T-helper 2 cell treated with Interferon-gamma antibody and Interleukin-4, amounts not matched to agents 5 μg/mL and 100 μg/mL, for 36 hours (primary cell): ENCODE results near the gene E2F4.

ENCODE experiments used
- DNase-seq: peaks from one replicate; pipeline ENCODE4 v3.0.0; 2021; ENCODE audit warnings: low spot score
- H3K27ac Mint-ChIP-seq: one replicate; pipeline ENCODE4 v1.8.0; 2021; ENCODE audit warnings: mild to moderate bottlenecking, mixed read lengths
- H3K27me3 Mint-ChIP-seq: one replicate; pipeline ENCODE4 v1.8.0; 2021; ENCODE audit warnings: low read depth, mixed read lengths
- H3K36me3 Mint-ChIP-seq: one replicate; pipeline ENCODE4 v1.8.0; 2021; ENCODE audit warnings: low read depth, mixed read lengths
- H3K4me1 Mint-ChIP-seq: one replicate; pipeline ENCODE4 v1.8.0; 2021; ENCODE audit warnings: low read depth, mixed read lengths
- H3K4me3 Mint-ChIP-seq: one replicate; pipeline ENCODE4 v1.8.0; 2022; ENCODE audit warnings: mild to moderate bottlenecking, moderate library complexity, mixed read lengths
- H3K9me3 Mint-ChIP-seq: one replicate; pipeline ENCODE4 v1.8.0; 2021; ENCODE audit warnings: mixed read lengths

Gene E2F4

GRCh38 chr16:67229906-67230808, 38.2 kb downstream of the E2F4 start:
- peaks cover 22% of the 10 kb centered on the region for H3K4me1 Mint-ChIP-seq
- no peak for DNase-seq
- no peaks in the 10 kb centered on the region for H3K9me3 Mint-ChIP-seq
- H3K36me3 Mint-ChIP-seq, result peaks cover 44% of the 10 kb centered on the region
- H3K4me3 Mint-ChIP-seq, result no peak overlapping the region
- H3K27me3 Mint-ChIP-seq, result no peaks in the 10 kb centered on the region
- H3K27ac Mint-ChIP-seq, result no peak overlapping the region

- no peaks in the 10 kb centered on the region for H3K9me3 Mint-ChIP-seq
- no peak overlapping the region for H3K4me3 Mint-ChIP-seq
- H3K4me1 Mint-ChIP-seq, result peaks cover 15% of the 10 kb centered on the region
- DNase-seq, result no peak
- no peak overlapping the region for H3K27ac Mint-ChIP-seq
- peaks cover 48% of the 10 kb centered on the region for H3K36me3 Mint-ChIP-seq
- H3K27me3 Mint-ChIP-seq, result no peaks in the 10 kb centered on the region
Measured at GRCh38 chr16:67230809-67231660, 39.1 kb downstream of the E2F4 start.

DNA sequence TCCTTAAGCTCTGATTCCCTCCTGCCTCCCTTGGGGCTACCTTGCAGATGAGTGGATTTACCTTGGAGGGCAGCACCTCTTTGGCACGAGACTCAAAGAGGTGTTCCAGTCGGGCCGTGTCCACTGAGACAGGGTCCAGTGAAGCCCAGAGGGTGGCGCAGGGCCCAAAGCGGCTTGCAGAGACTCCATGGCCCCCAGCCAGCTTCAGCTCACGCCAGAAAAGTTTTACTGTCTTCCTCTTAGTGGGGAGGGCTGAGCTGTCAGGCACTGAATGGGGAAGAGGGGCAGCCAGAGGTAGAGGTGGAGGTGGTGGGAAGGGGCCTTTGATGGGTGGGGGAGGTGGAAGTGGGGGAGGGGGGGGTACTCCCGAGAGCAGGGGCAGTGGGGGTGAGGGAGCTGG, 41.6 kb downstream of the E2F4 start:
- Mint-ChIP-seq H3K4me3 (no peak overlapping the region), H3K27ac (no peak overlapping the region), H3K36me3 (peaks cover 60% of the 10 kb centered on the region), H3K9me3 (no peaks in the 10 kb centered on the region), H3K4me1 (peaks cover 5% of the 10 kb centered on the region), H3K27me3 (no peaks in the 10 kb centered on the region)
- no peak for DNase-seq

DNA sequence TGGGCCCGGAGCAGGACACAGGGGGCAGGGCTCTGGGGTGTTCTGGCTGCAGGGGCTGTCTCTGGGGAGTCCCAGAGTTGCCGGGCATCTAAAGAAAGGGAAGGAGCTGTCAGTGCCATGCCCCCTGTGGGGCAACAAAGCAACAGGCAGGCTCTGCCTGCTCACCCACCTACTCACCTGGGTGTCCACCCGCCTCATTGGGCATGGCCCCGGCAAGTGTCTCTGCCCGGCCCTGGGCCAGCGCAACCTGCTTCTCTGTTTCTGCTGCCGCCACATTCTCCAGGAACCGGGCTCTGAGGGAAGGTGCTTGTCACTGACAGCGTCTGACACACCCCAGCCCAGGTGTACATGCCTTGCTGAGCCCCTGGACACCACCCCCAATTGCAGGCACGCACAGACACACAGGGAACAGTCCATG, 42.2 kb downstream of the E2F4 start:
- Mint-ChIP-seq H3K4me1 (peaks cover 5% of the 10 kb centered on the region), H3K27me3 (no peaks in the 10 kb centered on the region), H3K36me3 (peaks cover 59% of the 10 kb centered on the region), H3K4me3 (no peak overlapping the region), H3K27ac (no peak overlapping the region), H3K9me3 (no peaks in the 10 kb centered on the region)
- no peak for DNase-seq

DNA sequence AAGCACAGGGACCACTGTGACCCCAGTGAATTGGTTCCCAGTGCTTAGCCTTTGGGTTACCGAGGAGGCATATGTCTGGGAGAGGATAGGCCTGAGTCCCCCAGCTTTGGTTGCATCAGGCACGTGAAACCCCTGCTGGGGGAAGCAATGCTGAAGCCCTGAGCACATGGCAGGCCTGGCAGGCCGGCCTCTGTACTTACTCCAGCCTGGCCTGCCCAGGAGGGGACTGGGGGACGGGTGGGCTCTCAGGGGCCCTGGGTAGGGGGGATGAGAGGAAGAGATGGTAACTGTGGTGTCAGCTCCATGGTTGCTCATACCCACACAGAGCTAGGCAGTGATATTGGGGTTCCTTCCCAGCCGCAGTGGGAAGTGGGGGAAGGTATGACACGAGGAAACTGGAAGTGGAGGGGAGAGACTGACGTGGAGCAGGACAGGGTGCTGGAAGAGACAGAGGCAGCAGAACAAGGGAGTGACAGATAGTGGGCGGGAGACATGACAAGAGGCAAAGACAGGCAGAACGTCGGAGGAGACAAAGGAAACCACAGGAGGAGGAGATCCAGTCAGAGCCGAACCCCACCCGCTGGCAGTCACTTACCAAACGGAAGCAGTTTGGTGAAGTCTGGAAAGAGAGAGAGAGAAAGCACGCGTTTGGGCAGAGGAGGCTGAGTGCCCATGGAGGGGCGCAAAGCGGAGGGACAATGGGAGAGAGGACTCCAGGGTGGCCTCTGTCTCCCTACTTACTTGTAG, 44.0 kb downstream of the E2F4 start:
- no peaks in the 10 kb centered on the region for H3K27me3 Mint-ChIP-seq
- H3K36me3 Mint-ChIP-seq, result peaks cover 51% of the 10 kb centered on the region
- peak overlapping the region; percentile 86 for H3K27ac Mint-ChIP-seq
- peaks cover 5% of the 10 kb centered on the region for H3K4me1 Mint-ChIP-seq
- DNase-seq, result no peak
- H3K9me3 Mint-ChIP-seq, result no peaks in the 10 kb centered on the region
- peak overlapping the region; percentile 55 for H3K4me3 Mint-ChIP-seq

GRCh38 chr16:67236563-67237395, 44.8 kb downstream of the E2F4 start:
- peak; percentile 69 for DNase-seq
- no peaks in the 10 kb centered on the region for H3K9me3 Mint-ChIP-seq
- H3K4me3 Mint-ChIP-seq, result peak overlapping the region; percentile 55
- no peaks in the 10 kb centered on the region for H3K27me3 Mint-ChIP-seq
- H3K27ac Mint-ChIP-seq, result peak overlapping the region; percentile 86
- peaks cover 51% of the 10 kb centered on the region for H3K36me3 Mint-ChIP-seq
- peaks cover 11% of the 10 kb centered on the region for H3K4me1 Mint-ChIP-seq

DNA sequence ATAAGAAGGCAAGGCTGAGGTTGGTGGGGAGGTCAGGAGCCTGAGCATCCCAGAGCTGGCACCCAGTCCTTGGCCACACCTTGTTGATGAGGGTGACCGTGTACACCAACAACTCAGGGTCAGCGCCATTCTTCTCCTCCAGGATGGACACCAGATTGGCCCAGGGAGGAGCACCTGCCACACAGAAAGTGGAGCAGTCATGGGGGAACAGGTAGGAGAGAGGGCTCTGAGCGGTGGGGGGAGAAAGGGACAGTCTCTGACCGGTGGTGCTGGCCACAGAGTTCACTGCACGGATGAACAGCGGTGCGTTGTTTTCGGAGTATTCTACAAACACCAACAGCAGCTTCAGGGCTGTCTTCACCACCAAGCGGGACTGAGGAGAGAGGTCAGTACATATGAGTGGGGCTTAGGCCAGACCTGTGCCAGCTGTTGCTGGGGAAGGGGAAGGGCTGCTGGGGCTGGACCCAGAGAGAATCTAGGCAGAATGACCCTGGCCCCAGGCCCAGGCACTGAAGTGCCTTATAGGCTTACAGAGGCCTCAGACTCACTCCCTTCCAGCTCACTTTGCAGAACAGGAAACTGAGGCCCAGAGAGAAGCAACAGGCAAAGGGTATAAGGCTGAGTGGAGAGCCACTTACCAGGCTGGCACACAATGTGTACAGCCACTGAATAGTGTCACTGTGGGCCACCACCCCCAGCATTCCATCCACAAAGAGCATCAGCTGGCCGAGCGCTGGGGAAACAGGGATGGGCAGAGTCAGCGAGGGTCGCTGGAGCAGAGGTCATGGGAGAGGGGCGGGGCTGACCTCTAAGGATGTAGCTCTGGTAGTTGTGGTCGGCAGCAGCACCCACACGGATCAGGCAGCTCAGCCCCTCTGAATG, 45.7 kb downstream of the E2F4 start:
- Mint-ChIP-seq H3K4me1 (peaks cover 14% of the 10 kb centered on the region), H3K4me3 (no peak overlapping the region), H3K27ac (peak overlapping the region; percentile 31), H3K27me3 (no peaks in the 10 kb centered on the region), H3K36me3 (peaks cover 51% of the 10 kb centered on the region), H3K9me3 (no peaks in the 10 kb centered on the region)
- no peak for DNase-seq

- no peaks in the 10 kb centered on the region for H3K9me3 Mint-ChIP-seq
- H3K27ac Mint-ChIP-seq, result no peak overlapping the region
Measured at GRCh38 chr16:67238278-67238575, 46.3 kb downstream of the E2F4 start.

GRCh38 chr16:67238806-67239470, 47.0 kb downstream of the E2F4 start:
- H3K36me3 Mint-ChIP-seq, result peaks cover 43% of the 10 kb centered on the region
- DNase-seq, result no peak
- no peak overlapping the region for H3K27ac Mint-ChIP-seq

More at GRCh38 chr16:67238278-67238575, 46.3 kb downstream of the E2F4 start:
- no peaks in the 10 kb centered on the region for H3K27me3 Mint-ChIP-seq
- peaks cover 48% of the 10 kb centered on the region for H3K36me3 Mint-ChIP-seq
- no peak overlapping the region for H3K4me3 Mint-ChIP-seq
- no peak for DNase-seq
- peaks cover 16% of the 10 kb centered on the region for H3K4me1 Mint-ChIP-seq

DNA sequence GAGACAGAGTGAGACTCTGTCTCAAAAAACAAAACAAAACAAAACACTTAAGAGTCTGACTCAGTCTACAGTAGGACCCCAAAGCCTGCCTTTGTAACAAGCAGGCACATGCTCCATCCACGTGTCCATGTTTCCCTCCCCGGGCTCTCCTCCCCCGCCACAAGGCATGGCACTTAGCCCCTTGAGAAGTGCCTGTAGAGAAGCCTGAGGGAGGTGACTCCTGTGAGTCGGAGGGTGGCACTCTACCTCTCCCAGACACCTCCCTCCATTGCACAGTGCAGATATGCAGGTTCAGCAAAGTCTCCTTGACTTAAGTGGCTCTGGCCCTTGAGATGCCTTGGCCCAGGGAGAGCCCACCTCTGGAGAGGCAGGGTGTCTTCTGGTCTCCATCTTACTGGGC, 48.6 kb downstream of the E2F4 start:
- H3K4me3 Mint-ChIP-seq, result no peak overlapping the region
- no peaks in the 10 kb centered on the region for H3K9me3 Mint-ChIP-seq
- no peaks in the 10 kb centered on the region for H3K27me3 Mint-ChIP-seq
- DNase-seq, result no peak
- H3K4me1 Mint-ChIP-seq, result peaks cover 38% of the 10 kb centered on the region
- peaks cover 35% of the 10 kb centered on the region for H3K36me3 Mint-ChIP-seq
- H3K27ac Mint-ChIP-seq, result no peak overlapping the region

More at GRCh38 chr16:67238806-67239470, 47.0 kb downstream of the E2F4 start:
- Mint-ChIP-seq H3K4me1 (peaks cover 23% of the 10 kb centered on the region), H3K4me3 (no peak overlapping the region), H3K9me3 (no peaks in the 10 kb centered on the region), H3K27me3 (no peaks in the 10 kb centered on the region)

DNA sequence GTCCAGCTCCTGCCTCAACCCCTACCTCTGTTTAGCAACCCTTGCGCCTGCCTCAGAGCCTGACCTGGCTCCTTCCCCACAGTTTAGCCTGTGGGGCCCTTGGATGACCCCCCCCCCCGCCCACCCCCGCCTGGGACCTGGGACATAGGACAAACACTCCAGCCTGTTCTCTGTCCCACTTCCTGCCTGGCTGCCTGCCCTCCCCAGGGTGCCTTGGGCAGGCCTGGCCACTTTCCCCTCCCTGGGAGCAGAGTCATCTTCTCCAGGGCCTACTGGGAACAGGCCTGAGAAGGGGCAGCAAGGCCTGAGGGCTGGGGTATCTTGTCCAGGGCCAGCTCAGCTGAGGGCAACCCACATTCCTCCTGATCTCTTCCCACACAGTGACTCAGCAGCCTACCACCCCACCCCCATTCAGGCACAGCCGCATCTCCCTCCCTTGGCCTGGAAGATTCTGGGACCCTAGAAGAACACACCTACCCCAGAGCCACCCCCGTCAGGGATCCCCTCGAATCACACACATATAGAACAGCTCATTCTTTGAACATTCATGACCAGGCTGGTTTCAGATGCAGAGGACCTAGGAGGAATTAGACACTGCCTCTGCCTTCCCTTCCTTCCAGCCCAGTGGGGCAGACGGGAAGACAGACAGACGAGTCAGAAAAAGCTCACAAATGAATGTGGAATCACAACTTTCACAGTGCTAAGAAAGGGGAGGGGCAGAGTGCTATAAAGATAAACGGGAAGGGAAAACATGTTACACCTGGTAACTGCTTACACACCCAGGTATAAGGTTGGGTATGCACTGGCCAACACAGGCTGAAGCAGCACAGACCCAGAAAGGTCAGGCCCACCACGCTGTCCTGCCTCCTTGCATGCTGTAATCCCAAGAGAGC, 49.3 kb downstream of the E2F4 start:
- Mint-ChIP-seq H3K27me3 (no peaks in the 10 kb centered on the region), H3K9me3 (no peaks in the 10 kb centered on the region), H3K27ac (peak overlapping the region; percentile 75), H3K4me1 (peaks cover 37% of the 10 kb centered on the region), H3K4me3 (no peak overlapping the region), H3K36me3 (peaks cover 29% of the 10 kb centered on the region)
- no peak for DNase-seq
